HCEC 1CT (cell line): Measurements from ENCODE around the gene ADD3.
"Not testable (repeated sequence)": the region's sequence is repeated elsewhere in the genome, so short reads cannot be mapped to it uniquely, and the experiment has no call there.

Experiments
- DNase-seq: peaks from one replicate; pipeline ENCODE4 v3.0.0-alpha.2; 2017

Gene ADD3

GRCh38 chr10:110115784-110116520, 108.2 kb downstream of the ADD3 start:
- DNase-seq: no peak

- no peak for DNase-seq
Observed at GRCh38 chr10:110118891-110119621, 111.3 kb downstream of the ADD3 start.

- no peak for DNase-seq
Observed at GRCh38 chr10:110123594-110123993, 115.8 kb downstream of the ADD3 start.

- no peak for DNase-seq
Observed at GRCh38 chr10:110129490-110129889, 121.7 kb downstream of the ADD3 start.

- no peak for DNase-seq
Observed at GRCh38 chr10:110134917-110135316, 127.1 kb downstream of the ADD3 start.

GRCh38 chr10:110135836-110136235, 128.1 kb downstream of the ADD3 start:
- DNase-seq: not testable (repeated sequence)

- DNase-seq: peak; percentile 82
Observed at GRCh38 chr10:110137142-110137545, 129.4 kb downstream of the ADD3 start.

GRCh38 chr10:110138197-110138812, 130.5 kb downstream of the ADD3 start:
- DNase-seq: peak; percentile 67

GRCh38 chr10:110141185-110141584, 133.4 kb downstream of the ADD3 start:
- DNase-seq: peak; percentile 32

GRCh38 chr10:110141871-110142635, 134.3 kb downstream of the ADD3 start:
- no peak for DNase-seq

- DNase-seq: no peak
Observed at GRCh38 chr10:110142965-110143364, 135.2 kb downstream of the ADD3 start.

GRCh38 chr10:110144507-110144906, 136.7 kb downstream of the ADD3 start:
- DNase-seq: no peak

- no peak for DNase-seq
Observed at GRCh38 chr10:110147961-110148360, 140.2 kb downstream of the ADD3 start.

GRCh38 chr10:110149259-110149658, 141.5 kb downstream of the ADD3 start:
- no peak for DNase-seq

GRCh38 chr10:110150046-110150445, 142.3 kb downstream of the ADD3 start:
- DNase-seq: no peak

- DNase-seq: no peak
Observed at GRCh38 chr10:110150981-110151380, 143.2 kb downstream of the ADD3 start.

- no peak for DNase-seq
Observed at GRCh38 chr10:110151467-110151866, 143.7 kb downstream of the ADD3 start.

- DNase-seq: no peak
Observed at GRCh38 chr10:110151971-110152370, 144.2 kb downstream of the ADD3 start.

- DNase-seq: no peak
Observed at GRCh38 chr10:110153396-110153795, 145.6 kb downstream of the ADD3 start.

- DNase-seq: no peak
Observed at GRCh38 chr10:110156046-110156445, 148.3 kb downstream of the ADD3 start.

- DNase-seq: no peak
Observed at GRCh38 chr10:110158051-110159005, 150.5 kb downstream of the ADD3 start.

GRCh38 chr10:110160081-110160480, 152.3 kb downstream of the ADD3 start:
- DNase-seq: no peak
